Panc1 (cell line): ENCODE results near the gene TMEM236.

Experiments used
- CTCF ChIP-seq: fragments of 450-650 bp; IDR thresholded peaks from 2 replicates; pipeline ENCODE4 v1.5.1; 2017; ENCODE audit warnings: mild to moderate bottlenecking
- POLR2AphosphoS5 ChIP-seq: IDR thresholded peaks from 2 replicates; pipeline ENCODE4 v1.6.1; 2012; ENCODE audit warnings: mild to moderate bottlenecking, low read depth, low read length, moderate library complexity
- REST ChIP-seq, 2 experiments: IDR thresholded peaks; 2 replicates each; pipeline ENCODE4 v1.6.1; 2011 to 2012; ENCODE audit warnings: low read depth in 2 of 2, control low read depth in 1 of 2, low read length in 1 of 2, mild to moderate bottlenecking in 1 of 2, moderate library complexity in 1 of 2; ENCODE audit not compliant: insufficient read depth in 1 of 2
- TCF7L2 ChIP-seq: IDR thresholded peaks from 2 replicates; pipeline ENCODE4 v1.6.1; 2011; ENCODE audit warnings: mild to moderate bottlenecking, low read depth, low read length, inconsistent platforms

GRCh38 chr10:17801507-17801906 lies 49.5 kb downstream of the TMEM236 start:
- no peak; the same call in 1 of the 2 replicates for TF ChIP-seq CTCF
- TF ChIP-seq POLR2AphosphoS5, result no peak
- no peak for TF ChIP-seq REST (IDR thresholded peaks at IDR 0.05; ENCODE audit: insufficient read depth in 1 of 2, low read depth in 2 of 2, low read length in 1 of 2)
- no peak for TF ChIP-seq TCF7L2
